Inflammatory macrophage treated with lipopolysaccharide for 4 hours (primary cell): Measurements from ENCODE around the gene FOXL3.
"Not testable (repeated sequence)": the region's sequence is repeated elsewhere in the genome, so short reads cannot be mapped to it uniquely, and the experiment has no call there.

Source experiments
- DNase-seq: peaks from one replicate; pipeline ENCODE4 v3.0.0-alpha.2; 2020

Gene FOXL3

GRCh38 chr7:292226-292625 lies 2.3 kb downstream of the FOXL3 start:
- DNase-seq, result no peak

GRCh38 chr7:292826-293225 lies 2.9 kb downstream of the FOXL3 start:
- no peak for DNase-seq

- DNase-seq, result no peak
Observed at GRCh38 chr7:293681-294439, 3.9 kb downstream of the FOXL3 start.

DNA sequence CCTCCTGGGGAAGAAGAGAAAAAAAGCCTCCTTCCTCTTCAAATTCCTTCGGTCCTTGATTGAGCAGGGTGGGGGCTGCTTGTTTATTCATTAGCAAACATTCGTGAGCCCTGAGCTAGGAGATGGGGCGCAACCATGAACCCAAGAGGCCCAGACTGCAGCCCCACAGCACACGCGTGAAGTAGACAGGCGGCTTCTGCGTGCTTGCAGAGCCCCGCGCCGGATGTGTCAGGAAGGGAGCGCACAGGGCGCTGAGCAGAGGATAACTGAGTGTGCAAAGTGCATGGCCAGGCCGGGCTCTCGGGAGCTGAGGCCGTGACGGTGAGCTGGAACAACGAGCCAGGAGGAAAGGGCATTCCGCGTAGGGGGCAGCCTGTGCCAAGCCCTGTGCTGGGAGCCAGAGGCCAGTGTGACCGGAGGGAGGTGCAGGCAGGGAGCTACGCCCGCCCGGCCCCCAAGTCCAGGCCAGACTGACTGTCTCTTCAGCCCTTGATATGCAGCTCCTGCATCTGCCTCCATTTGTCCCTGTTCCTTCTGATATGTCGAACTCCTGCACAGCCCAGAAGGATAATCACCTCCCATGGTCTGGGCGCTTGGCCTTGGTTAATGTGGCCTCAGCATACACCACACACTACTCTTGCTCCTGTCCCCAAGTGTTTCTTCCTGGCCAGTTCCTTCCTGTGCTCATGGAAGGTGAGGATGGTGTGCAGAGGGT lies 4.6 kb downstream of the FOXL3 start:
- DNase-seq, result no peak

GRCh38 chr7:295155-296154 lies 5.5 kb downstream of the FOXL3 start:
- DNase-seq, result no peak

- DNase-seq, result no peak
Observed at GRCh38 chr7:296373-296945, 6.5 kb downstream of the FOXL3 start.

GRCh38 chr7:297141-297540 lies 7.2 kb downstream of the FOXL3 start:
- not testable (repeated sequence) for DNase-seq

GRCh38 chr7:297611-298374 lies 7.8 kb downstream of the FOXL3 start:
- no peak for DNase-seq

GRCh38 chr7:298375-298702 lies 8.4 kb downstream of the FOXL3 start:
- DNase-seq, result no peak

- DNase-seq, result no peak
Observed at GRCh38 chr7:298743-299142, 8.8 kb downstream of the FOXL3 start.

- no peak for DNase-seq
Observed at GRCh38 chr7:299169-299568, 9.2 kb downstream of the FOXL3 start.

DNA sequence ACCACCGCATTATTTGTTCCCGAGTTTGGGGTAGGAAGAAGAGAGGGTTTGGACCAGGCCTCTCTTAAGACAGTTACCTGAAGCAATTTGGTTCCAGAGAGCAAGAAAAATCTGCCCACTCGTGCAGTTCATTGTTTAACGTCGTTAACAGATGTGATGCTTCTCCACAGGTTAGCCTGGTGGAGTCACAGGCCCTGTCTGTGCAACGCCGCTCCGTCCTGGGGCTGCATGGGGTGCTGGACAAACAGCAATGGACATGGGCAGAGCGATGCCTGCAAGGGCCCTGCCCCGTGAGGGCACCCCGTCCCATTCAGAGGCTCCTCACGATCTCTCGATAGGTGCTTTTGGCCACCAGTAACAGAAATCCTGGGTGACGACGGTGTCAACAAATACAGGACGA lies 9.7 kb downstream of the FOXL3 start:
- no peak for DNase-seq

GRCh38 chr7:300048-300447 lies 10.1 kb downstream of the FOXL3 start:
- no peak for DNase-seq

- DNase-seq, result no peak
Observed at GRCh38 chr7:300546-301290, 10.7 kb downstream of the FOXL3 start.

- DNase-seq, result no peak
Observed at GRCh38 chr7:301291-302053, 11.5 kb downstream of the FOXL3 start.

DNA sequence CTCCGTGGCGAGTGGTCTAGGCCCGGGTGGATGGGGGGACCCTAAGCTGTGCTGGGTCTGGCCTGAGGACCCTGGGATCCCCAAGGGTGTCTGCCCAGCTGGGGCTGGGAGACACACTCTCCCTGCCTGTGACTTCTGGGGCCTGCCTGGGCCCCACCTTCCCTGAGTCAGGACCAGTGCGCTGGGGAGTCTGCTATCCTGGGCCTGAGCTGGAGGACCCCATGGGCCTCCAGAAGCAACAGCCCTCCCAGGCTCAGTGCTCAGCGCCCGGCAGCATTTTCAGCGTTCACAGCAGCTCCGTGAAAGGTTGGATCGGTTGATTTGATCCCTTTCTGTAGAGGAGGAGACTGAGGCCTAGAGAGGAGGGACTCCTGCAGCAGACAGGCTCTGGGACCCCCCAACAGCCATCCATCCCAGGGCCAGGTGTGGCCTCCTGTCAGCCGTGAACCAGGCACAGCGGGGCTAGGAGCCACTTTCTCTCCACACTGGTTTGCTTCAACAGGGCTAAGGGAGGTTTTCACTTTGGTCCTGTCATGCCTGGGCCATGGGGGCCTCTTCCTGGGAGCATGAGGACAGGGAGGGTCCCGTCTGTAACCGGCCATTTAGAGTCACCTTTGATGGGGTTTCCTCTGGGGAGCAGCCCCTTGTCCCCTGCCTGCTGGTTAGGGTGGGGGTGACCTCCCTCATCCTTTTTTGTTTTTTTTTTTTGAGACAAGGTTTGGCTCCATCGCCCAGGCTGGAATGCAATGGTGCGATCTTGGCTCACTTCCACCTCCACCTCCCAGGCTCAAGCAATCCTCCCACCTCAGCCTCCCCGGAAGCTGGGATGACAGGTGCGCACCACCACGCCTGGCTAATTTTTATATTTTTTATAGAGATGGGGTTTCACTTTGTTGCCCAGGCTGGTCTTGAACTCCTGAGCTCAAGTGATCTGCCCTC lies 12.4 kb downstream of the FOXL3 start:
- DNase-seq, result no peak

DNA sequence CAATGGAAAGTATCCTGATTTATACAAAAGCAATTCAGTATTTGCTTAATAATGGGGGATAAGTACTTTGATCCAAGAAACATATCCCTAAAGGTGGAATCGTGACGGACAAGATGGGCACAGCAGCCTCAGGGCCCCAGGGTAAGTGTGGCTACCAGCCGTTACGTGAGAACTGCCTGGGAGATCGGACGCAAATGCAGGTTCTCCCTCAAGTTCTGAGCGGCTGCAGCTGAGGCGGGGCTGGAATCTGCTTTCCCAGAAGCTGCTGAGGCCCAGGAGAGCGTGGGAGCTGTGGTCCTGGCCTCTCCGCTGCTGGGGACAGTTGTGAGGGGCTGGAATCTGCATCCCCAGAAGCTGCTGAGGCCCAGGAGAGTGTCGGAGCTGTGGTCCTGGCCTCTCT lies 13.5 kb downstream of the FOXL3 start:
- no peak for DNase-seq

- DNase-seq, result no peak
Observed at GRCh38 chr7:303884-304573, 14.1 kb downstream of the FOXL3 start.
